Mesothelial cell of epicardium (in vitro differentiated cells): Measurements from ENCODE around the gene STPG1. TPM values are rescaled to one million over a fixed set of nuclear protein-coding genes. Genes with fewer than 3 reads are reported as not detected.

ENCODE experiments used
- DNase-seq, 2 experiments: peaks; one replicate each; pipeline ENCODE4 v3.0.0; 2021; ENCODE audit warnings: low spot score in 2 of 2; ENCODE audit not compliant: unreplicated experiment in 2 of 2
- H3K27ac Mint-ChIP-seq: 2 replicates; pipeline ENCODE4 v1.8.0; 2021; ENCODE audit warnings: mixed read lengths
- H3K27me3 Mint-ChIP-seq: 2 replicates; pipeline ENCODE4 v1.8.0; 2021; ENCODE audit warnings: low read depth, mixed read lengths
- H3K36me3 Mint-ChIP-seq: 2 replicates; pipeline ENCODE4 v1.8.0; 2021; ENCODE audit warnings: mixed read lengths
- H3K4me1 Mint-ChIP-seq: 2 replicates; pipeline ENCODE4 v1.8.0; 2021; ENCODE audit warnings: mixed read lengths
- H3K4me3 Mint-ChIP-seq: 2 replicates; pipeline ENCODE4 v1.8.0; 2021; ENCODE audit warnings: mild to moderate bottlenecking, moderate library complexity, mixed read lengths
- H3K9me3 Mint-ChIP-seq: 2 replicates; pipeline ENCODE4 v1.8.0; 2021; ENCODE audit warnings: mixed read lengths
- total RNA-seq: library from RNA; stranded (reverse); gene quantifications from 3 replicates; pipeline ENCODE4 v1.2.1, GENCODE V29; 2021
- TF ChIP-seq, protein P1 (sequence below): fragments of 200-600 bp; sonication (generic); IDR thresholded peaks from one replicate; pipeline ENCODE4 v1.5.0; 2021; ENCODE audit warnings: antibody characterized with exemption; ENCODE audit not compliant: unreplicated experiment

The STPG1 gene
- total RNA-seq, 1 donor from 2014 or later: 8.8 TPM

DNA sequence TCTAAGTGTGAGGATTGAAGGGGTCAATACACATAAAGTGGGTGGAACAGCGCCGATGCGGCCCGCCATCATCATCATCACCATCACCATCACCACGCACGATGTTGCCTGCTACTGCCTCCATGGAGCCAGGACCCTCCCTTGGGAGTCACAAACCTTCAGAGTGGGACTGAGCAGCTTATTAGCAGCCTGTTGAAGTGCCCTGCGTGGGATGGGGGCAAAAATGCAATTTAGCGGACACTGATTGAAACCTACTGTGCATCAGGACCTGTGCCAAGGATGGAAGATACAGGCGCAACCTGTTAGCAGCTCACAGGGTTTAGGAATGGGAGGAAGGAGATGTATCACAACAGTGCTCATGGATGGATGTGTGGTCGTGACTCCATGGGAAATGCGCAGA, 26.7 kb downstream of the STPG1 start:
- H3K27me3 Mint-ChIP-seq: no peaks in the 10 kb centered on the region
- no peak overlapping the region for H3K27ac Mint-ChIP-seq
- H3K36me3 Mint-ChIP-seq: peaks cover 10% of the 10 kb centered on the region
- no peak overlapping the region for H3K4me3 Mint-ChIP-seq
- peaks cover 20% of the 10 kb centered on the region for H3K4me1 Mint-ChIP-seq
- no peaks in the 10 kb centered on the region for H3K9me3 Mint-ChIP-seq
- DNase-seq: no peak
- TF ChIP-seq, protein P1, sequence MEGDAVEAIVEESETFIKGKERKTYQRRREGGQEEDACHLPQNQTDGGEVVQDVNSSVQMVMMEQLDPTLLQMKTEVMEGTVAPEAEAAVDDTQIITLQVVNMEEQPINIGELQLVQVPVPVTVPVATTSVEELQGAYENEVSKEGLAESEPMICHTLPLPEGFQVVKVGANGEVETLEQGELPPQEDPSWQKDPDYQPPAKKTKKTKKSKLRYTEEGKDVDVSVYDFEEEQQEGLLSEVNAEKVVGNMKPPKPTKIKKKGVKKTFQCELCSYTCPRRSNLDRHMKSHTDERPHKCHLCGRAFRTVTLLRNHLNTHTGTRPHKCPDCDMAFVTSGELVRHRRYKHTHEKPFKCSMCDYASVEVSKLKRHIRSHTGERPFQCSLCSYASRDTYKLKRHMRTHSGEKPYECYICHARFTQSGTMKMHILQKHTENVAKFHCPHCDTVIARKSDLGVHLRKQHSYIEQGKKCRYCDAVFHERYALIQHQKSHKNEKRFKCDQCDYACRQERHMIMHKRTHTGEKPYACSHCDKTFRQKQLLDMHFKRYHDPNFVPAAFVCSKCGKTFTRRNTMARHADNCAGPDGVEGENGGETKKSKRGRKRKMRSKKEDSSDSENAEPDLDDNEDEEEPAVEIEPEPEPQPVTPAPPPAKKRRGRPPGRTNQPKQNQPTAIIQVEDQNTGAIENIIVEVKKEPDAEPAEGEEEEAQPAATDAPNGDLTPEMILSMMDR: no peak

DNA sequence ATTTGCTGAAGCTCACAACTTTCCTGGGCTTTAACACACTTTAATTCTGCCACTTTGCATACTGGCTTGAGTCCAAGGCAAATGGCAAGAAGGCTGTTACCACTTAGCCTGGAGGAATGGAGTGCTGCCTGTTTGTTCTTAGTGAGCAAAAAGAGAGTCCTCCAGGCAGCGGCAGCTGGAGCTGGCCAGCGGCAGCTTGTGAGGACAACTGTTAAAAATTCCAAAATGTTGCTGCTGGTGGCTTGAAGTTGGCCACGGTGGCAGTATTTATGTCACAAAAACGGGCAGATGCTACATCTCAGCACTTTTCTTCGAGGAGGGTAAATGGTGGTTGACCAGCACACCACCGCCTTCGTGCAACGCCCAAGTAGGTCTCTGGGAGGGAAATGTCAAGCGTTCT, 27.3 kb downstream of the STPG1 start:
- H3K27me3 Mint-ChIP-seq: no peaks in the 10 kb centered on the region
- no peak overlapping the region for H3K4me3 Mint-ChIP-seq
- TF ChIP-seq, protein P1: no peak
- no peaks in the 10 kb centered on the region for H3K9me3 Mint-ChIP-seq
- H3K27ac Mint-ChIP-seq: no peak overlapping the region
- H3K4me1 Mint-ChIP-seq: peaks cover 14% of the 10 kb centered on the region
- DNase-seq: no peak
- peaks cover 10% of the 10 kb centered on the region for H3K36me3 Mint-ChIP-seq

- TF ChIP-seq, protein P1: no peak
- no peak overlapping the region for H3K4me3 Mint-ChIP-seq
- no peak for DNase-seq
- no peaks in the 10 kb centered on the region for H3K27me3 Mint-ChIP-seq
- no peaks in the 10 kb centered on the region for H3K9me3 Mint-ChIP-seq
- H3K27ac Mint-ChIP-seq: no peak overlapping the region
- H3K4me1 Mint-ChIP-seq: peaks cover 13% of the 10 kb centered on the region
- peaks cover 10% of the 10 kb centered on the region for H3K36me3 Mint-ChIP-seq
Measured at GRCh38 chr1:24385160-24385940, 28.2 kb downstream of the STPG1 start.

- Mint-ChIP-seq H3K27ac (no peak overlapping the region), H3K27me3 (no peaks in the 10 kb centered on the region), H3K4me3 (no peak overlapping the region), H3K4me1 (peaks cover 11% of the 10 kb centered on the region), H3K9me3 (no peaks in the 10 kb centered on the region), H3K36me3 (peaks cover 10% of the 10 kb centered on the region)
- no peak for DNase-seq
- TF ChIP-seq, protein P1: no peak
Measured at GRCh38 chr1:24384251-24385090, 29.1 kb downstream of the STPG1 start.

- peaks cover 10% of the 10 kb centered on the region for H3K4me1 Mint-ChIP-seq
- TF ChIP-seq, protein P1: no peak
- H3K36me3 Mint-ChIP-seq: peaks cover 10% of the 10 kb centered on the region
- DNase-seq: no peak
- no peak overlapping the region for H3K4me3 Mint-ChIP-seq
- H3K9me3 Mint-ChIP-seq: no peaks in the 10 kb centered on the region
- no peak overlapping the region for H3K27ac Mint-ChIP-seq
- H3K27me3 Mint-ChIP-seq: no peaks in the 10 kb centered on the region
Measured at GRCh38 chr1:24383381-24383940, 30.1 kb downstream of the STPG1 start.
